Lower leg skin (tissue), 3 donors: ENCODE data around the gene STAC2.

ENCODE experiments used
- POLR2A ChIP-seq, 2 donors: fragments of 450-650 bp; IDR thresholded peaks; one replicate each; pipeline ENCODE4 v1.6.1; 2016 to 2017; ENCODE audit warnings: antibody characterized with exemption in 2 of 2, mild to moderate bottlenecking in 1 of 2, moderate library complexity in 1 of 2
- TF ChIP-seq, protein P1 (sequence below), 3 donors: fragments of 450-650 bp; IDR thresholded peaks; one replicate each; pipeline ENCODE4 v1.5.1; 2016; ENCODE audit warnings: antibody characterized with exemption in 3 of 3, mild to moderate bottlenecking in 3 of 3, moderate library complexity in 2 of 3

DNA sequence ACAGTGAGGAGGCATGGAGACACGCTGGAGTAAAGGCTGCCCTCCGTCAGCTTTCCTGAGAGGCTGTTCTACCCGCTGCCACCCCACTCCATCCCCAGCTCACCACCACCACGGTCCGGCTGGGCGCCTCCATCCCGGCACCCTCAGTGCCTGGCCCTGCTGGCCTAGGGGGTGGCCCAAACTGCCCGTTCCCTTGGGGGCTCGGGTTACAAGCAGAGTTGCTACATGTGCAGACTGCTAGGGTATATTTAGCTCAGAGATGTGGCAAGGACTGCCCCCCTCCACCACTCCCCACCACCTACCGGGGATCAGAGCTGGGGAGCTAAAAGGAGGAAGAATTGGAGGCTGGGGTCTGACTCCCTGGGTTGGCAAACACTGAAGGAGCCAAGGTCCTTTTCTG lies 32.4 kb downstream of the STAC2 start:
- TF ChIP-seq, protein P1, sequence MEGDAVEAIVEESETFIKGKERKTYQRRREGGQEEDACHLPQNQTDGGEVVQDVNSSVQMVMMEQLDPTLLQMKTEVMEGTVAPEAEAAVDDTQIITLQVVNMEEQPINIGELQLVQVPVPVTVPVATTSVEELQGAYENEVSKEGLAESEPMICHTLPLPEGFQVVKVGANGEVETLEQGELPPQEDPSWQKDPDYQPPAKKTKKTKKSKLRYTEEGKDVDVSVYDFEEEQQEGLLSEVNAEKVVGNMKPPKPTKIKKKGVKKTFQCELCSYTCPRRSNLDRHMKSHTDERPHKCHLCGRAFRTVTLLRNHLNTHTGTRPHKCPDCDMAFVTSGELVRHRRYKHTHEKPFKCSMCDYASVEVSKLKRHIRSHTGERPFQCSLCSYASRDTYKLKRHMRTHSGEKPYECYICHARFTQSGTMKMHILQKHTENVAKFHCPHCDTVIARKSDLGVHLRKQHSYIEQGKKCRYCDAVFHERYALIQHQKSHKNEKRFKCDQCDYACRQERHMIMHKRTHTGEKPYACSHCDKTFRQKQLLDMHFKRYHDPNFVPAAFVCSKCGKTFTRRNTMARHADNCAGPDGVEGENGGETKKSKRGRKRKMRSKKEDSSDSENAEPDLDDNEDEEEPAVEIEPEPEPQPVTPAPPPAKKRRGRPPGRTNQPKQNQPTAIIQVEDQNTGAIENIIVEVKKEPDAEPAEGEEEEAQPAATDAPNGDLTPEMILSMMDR (IDR thresholded peaks at IDR 0.05): no peak
- TF ChIP-seq POLR2A (IDR thresholded peaks at IDR 0.05): no peak
